Stimulated activated CD4-positive, alpha-beta T cell treated with anti-CD3 and anti-CD28 coated beads, Interleukin-15, amount 100 ng/mL, for 24 hours (primary cell): ENCODE measurements around the gene FMNL2.
A peak's percentile ranks its signal among the peaks of the same experiment; 100 is the strongest.

Experiments used
- DNase-seq: peaks from one replicate; pipeline ENCODE4 v3.0.0-alpha.2; 2020

FMNL2 gene

DNA sequence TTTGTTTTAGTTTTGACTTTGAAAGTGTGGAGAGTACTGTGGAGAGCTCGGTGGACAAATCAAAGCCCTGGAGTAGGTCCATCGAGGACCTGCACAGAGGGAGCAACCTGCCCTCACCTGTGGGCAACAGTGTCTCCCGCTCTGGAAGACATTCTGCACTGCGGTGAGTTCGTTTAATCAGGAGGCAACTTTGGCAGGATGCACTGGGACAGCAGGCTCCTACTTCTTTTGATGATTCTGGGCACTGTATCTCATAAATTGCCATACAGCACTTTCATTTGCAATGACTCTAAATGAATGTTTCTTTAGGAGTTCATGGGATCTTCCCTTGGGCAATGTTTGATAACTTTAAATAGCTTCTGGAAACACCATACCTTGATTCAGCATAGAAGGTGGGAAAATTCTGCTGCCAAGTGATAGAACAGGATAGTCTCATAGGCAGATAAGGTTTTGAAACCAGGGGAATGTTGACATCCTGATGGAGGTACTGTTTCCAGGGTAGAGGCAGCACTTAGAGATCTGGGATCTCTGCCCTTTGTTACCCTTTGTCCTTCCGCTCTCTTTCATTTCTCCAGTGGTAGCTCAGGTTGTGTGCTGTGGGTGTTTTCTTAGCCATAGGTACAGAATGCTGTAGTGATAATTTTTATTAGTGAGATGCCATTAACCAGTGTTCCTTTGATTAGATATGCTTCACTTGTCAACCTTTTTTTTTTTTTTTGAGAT is 226.1 kb downstream of the FMNL2 start:
- DNase-seq, result no peak

DNA sequence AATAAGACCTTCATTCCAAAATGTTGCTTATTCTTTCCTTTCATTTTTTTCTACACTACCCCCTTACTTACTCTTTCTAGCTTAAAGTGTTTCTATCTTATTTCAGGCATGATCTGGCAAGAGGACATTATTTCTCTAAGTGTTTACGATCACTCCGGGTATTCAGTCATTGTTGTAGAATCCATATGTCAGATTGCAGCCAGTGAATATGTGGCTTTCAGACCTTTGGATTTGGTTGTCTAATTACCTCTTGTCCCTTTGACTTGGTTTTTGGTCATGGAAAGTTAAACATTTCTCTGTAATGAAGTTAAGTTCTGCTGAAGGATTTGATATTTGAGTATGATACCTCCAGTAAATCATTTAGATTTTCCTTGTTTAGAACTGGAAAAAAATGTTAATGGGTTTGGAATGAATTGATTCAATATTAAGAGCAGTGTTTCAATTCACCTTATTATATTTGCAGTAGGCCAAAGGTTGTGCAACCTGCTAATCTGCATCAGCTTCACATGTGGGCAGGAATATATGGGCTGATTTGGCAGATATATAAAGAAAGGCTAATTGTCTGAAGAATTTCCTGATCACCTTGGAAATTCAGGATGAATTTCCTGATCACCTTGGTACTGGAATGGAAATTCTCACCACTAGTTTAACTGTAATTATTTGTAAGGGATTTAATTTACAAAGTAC is 227.4 kb downstream of the FMNL2 start:
- DNase-seq, result no peak

DNA sequence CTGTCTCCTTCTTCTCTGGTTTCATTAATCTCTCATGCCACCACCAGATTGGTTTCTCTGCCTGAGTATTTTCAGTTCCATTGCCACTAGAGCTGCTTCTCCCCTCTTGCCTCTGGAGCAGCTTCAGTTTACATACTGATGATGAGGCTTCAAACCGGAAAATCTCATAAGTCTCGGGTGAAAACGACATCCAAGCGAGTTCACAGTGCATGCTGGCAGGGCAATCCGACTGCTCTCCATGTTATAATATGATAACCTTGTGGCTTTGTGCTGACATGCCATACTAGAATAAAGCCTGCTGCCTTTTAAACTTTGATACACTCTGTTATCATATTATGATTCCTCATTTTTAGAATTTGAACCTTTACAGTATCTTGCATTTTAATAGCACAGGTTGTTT is 228.8 kb downstream of the FMNL2 start:
- DNase-seq, result no peak

DNA sequence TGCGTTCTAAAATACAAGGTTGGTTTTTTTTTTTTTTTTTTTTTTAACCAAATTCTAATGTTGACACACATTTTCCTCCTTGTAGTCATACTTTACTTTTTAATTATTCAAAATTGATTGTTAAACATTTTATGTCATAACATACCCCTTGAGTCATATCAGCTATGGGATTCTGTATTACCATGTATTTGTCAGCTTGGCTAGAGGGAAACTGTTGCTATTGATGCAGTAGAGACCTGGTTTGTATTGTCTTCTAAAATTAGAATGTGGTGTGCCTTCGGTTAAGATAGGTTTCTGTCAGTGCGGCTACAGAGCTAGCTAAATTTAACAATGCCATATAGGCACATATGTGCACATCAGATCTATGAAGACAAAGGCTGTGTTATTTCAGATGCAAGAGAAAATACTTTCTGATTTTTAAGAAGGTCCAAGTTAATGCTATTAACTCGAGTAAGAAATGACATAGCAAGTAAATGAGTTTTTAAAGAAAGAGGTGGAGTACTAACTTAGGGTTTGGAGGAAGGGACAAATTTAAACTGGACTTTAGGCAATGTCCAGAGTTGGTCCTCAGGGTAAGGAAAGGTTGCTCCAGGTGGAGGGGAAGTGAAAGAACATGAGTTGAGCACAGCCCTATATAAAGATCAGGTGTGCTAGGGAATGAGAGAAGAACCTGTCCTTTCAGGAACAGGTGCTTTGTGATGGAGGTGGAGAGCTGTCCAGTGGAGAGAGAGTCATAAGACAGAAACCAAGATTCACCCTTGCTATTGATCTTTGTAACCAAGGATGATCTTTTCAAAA is 230.0 kb downstream of the FMNL2 start:
- DNase-seq, result no peak

DNA sequence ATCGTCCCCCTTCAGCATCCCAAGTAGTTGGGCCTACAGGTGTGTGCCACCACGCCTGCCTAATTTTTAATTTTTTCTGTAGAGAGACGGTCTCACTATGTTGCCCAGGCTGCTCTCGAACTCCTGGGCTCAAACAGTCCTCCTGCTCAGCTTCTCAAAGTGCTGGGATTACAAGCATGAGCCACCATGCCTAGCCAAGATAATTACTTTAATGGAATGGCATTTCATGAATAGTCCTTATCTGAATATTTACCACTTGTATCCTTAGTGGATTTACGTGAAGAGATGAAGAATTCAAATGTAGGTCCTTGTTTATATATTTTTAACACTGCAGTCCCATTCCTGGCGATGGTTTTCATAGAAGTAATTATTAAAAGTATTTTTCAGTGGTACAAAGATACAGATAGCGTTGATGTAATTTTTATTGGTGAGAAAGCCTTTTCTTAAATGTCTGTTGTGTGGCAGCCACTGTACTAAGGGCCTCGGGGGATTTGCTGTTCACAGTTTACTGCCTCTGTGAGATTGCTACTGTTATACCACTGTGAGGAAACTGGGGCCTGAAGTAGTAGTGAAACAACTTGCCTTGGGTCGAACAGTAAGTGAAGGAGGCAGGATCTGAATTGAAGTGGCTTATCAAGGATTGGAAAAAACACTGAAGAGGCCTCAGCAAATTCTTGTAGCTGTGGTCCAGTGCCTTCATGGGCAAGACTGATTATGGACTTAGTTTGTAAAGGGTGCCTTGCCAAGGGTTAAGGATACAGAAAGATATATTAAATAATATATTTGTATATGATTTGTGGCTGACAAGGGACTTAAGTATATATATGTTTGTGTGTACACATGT is 231.1 kb downstream of the FMNL2 start:
- no peak for DNase-seq

DNA sequence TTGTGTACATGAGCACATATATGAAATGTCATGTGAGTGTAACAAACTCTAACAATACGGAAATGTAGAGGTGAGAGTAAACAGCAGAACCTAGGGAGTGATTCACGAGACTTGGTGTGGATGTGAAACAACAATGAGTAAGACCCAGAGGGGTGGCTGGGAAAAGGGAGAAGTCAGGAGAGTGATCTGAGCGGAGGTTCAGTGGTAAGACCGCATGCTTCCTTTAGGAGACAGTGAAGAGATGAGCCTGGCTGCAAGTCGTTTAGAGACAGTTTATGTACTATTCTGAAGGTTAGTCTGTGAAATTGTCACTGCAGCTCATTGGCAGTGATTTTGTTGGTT is 231.7 kb downstream of the FMNL2 start:
- no peak for DNase-seq

DNA sequence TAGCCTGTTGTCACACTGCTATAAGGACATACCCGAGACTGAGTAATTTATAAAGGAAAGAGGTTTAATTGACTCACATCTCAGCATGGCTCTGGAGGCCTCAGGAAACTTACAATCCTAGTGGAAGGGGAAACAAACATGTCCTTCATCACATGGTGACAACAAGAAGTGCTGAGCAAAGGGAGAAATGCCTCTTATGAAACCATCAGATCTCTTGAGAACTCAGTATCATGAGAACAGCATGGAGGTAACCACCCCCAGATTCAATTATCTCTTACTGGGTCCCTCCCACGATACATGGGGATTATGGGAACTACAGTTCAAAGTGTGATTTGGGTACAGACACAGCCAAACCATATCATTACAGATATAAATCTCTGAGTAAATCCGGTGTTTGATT is 233.6 kb downstream of the FMNL2 start:
- DNase-seq, result no peak

DNA sequence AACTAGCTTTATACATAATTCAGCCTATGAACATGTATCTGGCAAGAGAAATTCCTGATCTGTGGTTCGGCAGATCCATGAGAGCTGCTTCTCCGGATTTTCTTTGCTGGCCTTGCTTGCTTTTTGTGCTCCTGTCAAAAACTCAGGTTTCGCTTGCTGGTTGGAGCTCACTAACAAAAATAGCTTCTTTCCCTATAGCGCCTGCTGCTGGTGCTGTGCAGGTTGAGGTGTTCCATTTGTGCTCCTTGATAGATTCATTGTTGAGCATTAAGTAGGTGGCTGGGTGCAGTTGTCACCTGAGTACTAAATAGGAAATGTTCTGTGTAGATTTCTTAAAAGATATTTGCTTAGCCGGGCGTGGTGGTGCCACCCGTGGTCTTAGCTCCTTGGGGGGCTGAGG is 234.2 kb downstream of the FMNL2 start:
- no peak for DNase-seq

DNA sequence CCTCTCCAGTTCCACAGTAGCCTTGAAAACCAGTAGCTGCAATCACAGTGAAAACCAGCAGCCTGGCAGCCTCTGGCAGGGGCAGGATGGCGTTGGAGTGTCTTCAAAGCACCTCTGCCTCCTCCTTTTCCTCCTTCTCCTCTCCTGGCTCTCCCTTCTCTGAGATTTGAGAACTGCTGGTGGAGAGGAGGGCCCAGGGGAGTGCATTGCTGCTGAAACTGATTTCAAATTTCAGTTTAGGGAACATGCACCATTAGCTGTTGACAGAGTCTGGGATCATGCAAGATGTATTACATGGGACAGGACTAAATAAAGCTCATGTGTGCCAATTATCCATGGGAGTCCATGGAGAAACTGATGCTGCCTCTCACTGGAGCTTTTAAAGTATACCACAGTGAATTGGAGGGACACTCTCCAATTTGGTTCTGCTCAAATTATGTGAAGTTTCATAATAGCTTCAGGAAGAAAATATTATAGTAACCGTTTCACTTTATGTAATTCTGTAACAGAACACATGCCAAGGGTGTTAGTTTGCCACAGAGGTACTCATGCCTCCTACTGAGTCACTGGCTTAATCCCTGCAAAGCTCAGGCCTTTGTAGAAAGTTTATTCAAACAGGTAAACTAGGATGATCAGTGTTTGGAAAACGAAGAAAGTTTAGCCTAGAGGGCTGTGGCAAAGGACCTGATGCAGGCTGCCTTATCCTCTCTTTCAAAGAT is 236.2 kb downstream of the FMNL2 start:
- no peak for DNase-seq

DNA sequence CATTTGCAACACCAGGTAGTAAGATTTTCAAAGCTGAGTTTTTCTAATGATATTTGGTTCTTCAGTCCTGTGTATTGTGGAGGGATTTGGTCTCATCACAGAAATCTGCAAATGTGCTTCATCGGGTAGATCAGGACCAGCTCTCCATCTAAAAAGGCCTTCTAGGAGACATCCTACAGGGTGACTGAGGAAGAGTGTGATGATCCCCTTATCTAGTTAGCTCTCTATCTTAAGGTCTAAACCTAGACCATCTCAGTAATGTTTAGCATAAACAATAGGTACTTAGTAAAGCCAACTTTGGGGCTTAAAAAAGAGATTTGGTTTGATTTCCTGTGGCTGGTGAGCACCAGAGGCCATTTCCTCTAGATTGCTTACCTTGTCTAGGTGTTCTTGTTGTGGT is 237.1 kb downstream of the FMNL2 start:
- no peak for DNase-seq

DNA sequence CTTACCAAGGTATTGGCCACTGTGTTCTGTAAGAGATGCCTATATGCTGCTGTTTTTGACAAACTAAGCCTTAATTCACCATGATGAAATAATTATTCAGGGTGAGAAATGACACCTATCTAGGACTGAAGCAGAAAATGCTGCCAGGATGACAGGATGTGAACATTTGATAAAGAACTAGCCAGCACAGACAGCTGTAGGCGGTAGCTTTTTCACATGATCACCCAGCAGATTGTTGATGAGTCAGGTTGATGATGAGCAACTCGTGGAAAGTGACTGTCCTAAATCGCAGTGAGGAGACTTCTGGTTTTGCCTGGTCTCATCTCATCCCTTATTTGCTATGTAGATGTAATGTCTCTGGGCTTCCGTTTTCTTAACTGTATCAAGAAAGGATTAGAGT is 238.2 kb downstream of the FMNL2 start:
- peak; percentile 61 for DNase-seq

DNA sequence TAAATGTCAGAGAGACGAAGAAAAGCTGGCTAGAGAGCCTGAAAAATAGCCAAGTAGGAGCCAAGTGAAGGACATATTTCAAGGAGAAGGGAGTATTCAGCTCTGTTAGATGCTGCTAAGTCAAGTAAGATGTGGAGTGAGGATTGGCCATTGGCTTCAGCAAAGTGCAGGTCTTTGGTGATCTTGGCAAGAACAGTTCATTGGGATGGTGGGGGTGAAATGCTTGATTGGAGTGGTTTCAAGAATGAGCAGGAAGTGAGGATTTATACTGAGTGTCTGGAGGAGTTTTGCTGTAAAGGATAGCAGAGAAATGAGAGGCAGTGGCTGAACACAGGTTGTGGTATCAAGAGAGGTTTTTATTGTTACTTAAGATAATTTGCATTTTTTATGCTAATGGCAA is 242.6 kb downstream of the FMNL2 start:
- no peak for DNase-seq

DNA sequence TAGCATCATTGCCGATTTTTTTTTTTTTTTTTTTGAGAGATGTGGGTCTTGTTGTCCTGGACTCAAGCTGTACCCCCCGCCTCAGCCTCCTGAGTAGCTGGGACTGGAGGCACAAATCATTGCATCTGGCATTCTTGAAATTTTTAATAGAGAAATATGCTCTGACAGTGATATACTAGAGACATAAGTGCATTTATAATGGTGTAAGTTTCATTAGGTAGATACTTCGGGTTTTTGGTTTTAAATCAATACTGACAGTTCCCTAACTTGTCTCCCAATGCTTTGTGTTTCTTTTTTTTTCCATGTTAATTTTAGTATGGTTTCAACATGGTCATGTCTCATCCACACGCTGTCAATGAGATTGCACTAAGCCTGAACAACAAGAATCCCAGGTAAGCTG is 243.6 kb downstream of the FMNL2 start:
- no peak for DNase-seq

DNA sequence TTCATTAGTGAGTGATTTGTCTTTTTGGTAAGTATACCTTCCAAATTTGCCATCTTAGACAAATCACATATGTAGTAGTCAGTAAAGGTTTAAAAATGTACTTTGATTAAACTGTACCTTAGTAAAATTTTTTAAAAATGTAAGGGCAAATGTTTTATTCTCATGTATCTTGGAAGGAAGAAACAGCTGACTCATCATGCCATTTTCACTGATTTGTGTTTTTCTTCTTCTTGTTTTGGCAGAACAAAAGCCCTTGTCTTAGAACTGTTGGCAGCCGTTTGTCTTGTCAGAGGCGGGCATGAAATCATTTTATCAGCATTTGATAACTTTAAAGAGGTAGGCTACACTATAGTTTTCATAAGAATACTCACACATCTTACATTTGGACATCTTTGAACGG is 245.7 kb downstream of the FMNL2 start:
- no peak for DNase-seq

DNA sequence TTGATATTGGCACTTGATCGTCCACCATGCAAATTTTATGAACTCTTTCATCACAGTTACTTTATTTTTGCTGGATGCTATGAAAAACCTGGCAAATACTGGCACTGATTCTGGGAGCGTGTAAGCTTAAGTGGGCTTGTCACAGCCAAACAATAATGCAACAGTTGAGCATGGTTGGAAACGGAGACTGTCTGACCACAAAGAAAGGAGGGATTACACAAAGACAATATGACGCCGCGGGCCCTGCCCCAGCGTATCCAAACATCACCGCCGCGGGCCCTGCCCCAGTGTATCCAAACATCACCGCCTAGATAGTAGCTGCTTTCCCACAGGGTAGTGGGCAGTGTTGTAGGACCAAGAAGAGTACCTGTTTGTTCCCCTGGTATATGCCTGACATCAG is 246.4 kb downstream of the FMNL2 start:
- DNase-seq, result no peak

DNA sequence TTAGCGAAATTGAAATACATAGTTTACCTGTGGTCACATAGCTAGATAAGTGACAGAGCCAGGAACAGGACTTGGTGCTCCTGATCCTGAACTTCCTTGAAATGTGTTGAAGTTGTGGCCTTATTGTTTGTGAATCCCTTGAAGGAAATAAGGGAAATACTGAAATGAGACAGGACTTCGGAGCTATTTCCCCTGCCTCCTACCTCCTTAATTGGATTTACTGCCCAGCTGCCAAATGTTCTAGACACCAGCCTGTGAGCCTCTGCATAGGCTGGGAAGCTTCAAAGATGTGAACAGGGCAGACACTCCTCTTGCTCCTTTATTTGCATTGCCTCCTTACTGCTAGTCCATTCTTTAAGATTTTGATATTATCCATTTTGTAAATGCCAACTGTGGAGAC is 247.1 kb downstream of the FMNL2 start:
- DNase-seq, result no peak

DNA sequence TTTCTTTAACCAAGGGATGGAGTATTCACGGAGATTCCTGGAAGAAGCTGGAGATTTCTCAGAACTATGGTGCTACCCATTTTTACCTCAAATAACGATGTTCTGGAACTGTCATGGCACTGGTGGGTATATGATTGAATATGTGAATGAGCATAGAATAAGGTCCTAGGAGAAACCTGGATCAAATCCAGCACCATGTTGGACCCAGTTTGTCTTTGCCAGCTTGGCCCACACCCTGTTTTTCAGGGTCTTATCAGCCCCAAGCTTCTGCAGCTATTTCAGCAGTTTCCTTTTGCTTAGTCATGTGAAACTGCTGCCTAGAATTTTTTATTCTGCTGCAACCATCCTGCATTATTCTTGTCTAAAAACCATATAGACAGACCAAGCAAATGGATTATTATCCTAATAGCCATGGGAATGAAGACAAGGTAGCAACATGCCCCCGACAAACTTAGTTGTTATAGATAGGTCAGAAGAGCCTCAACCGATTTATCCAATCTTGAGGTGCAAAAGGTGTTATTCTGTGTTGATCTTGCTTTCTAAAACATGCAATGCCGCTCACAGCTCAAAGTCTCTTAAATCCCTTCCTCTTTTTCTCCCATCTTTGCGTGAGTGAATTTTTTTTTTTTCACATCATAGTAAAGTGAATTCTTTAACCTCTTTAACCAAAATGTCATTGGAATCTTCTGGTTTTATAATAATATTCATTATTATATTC is 248.7 kb downstream of the FMNL2 start:
- no peak for DNase-seq

DNA sequence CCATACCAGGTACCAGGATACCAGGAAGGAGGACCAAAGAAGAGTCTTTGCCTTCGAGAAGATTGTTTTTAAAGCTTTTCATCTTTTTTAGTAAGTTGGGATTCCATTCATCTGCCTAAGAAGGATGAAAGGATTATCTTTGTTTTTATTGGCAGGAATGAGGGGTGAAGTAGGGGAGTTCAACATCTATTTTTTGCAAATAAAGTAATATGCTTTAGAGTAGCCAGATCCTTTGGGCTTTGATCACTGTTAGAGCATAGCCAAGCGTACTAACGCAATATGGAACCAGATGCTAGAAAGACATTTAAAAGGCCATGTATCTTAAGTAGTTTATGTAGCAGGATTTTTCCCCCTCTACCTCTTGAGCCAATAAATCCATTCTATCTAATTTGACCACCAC is 249.3 kb downstream of the FMNL2 start:
- DNase-seq, result no peak

DNA sequence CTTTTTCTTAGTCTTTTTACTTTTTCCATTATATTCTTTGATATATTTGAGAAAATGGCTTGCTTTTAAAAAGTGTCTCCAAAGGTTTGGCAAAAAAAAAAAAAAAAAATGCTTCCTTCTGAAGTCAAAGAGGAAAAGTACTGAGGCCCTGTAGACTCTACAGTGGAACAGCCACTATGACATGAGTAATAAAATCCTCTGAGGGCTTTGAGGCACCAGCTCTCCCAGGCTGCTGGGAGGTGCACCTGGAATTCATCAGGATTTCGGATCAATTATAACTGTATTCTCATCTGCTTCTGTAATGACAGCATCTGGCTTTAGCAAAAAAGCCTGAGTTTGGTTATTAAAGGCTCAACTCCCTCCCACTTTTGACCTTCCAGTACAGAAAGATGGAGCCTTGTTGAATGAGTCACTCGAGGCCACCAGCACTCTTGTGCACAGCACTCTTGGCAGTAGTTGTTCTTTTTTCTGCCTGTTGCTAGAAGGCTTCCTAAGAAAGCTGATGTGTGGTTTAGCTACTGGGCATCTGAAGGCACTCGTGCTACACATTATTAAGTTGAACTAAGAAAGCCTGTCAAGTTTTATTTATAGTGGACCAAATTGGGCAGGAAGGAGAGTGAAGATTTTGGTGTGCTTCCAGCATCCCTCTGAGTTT is 251.0 kb downstream of the FMNL2 start:
- DNase-seq, result no peak

DNA sequence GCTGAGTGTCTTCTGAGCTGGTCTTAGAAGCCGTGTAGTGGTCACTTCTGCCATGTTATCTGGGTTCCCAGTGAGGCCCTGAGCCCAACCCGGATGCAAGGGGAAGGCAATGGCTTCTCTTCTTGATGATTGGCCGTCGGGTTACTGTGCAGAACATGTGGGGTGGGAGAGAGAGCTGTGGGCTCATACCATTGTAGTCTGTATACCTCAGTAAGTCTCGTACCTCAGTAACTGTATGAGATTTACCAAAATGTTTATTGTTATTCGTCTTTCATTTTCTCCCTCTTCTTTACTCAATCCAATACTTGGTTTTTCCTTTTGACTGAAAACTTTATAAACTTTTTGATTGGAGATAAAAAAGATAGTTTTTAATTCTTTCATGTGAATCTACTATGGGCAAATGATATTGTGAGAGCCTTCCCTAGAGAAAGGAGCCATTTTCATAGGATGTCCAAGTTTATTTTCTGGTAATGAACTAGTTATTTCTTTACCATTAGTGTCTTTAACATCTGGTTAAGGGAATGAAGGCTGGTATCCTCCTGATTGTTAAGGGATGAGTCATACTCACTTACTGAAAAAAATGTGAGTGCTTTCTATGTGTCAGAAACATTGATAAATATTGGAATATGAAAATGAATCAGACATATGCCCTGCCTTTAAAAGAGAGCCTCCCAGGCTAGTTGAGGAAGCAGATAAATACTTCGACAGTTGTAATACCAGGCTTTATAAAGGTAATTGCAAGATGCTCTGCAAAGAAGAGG is 252.4 kb downstream of the FMNL2 start:
- no peak for DNase-seq

DNA sequence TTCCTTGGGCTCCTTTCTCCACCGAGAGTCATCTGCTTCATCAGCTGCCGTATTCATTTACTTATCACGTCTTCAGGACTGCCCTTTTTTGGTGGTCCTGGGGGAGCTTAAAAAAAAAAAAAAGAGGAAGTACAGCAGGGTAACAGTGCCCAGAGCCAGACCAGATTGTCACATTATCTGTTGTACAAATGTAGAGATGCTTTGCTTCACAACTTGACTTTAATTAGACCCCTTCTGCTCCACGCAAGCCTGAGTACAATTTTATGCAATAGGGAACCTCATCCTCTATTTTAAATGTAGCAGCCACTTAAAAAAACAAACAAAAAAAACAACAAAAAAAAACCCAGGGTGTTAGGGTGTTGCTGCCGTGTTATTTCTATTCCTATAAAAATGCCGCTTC is 254.0 kb downstream of the FMNL2 start:
- no peak for DNase-seq
